K562 (cell line): ENCODE measurements around the gene PCF11. TPM values are rescaled to one million over a fixed set of nuclear protein-coding genes. Genes with fewer than 3 reads are reported as not detected.

ENCODE experiments used
- ATAC-seq: fragments of 200-7000 bp; cut with Tn5 transposase; 3 replicates; pipeline ENCODE4 v1.9.1; 2020; ENCODE audit warnings: moderate library complexity
- BruUV-seq: library from RNA; stranded (reverse); fragments of 400-500 nt; replicated peaks from 2 replicates; lab custom pipeline; 2021; lab: Mats Ljungman, UMichigan
- CTCF ChIA-PET: fragments of 300-600 bp; formaldehyde crosslinking; extraction: SDS; loops from one replicate; lab custom pipeline; 2021; ENCODE audit warnings: low intra/inter-chr PET ratio; lab: Yijun Ruan, JAX
- POLR2A ChIA-PET: fragments of 300-600, 350-650 bp; sonication (Branson Sonifier 250); formaldehyde crosslinking; extraction: SDS; loops from one replicate; lab custom pipeline; 2021; ENCODE audit warnings: antibody characterized with exemption, inconsistent platforms; lab: Yijun Ruan, JAX
- DNase-seq, 4 experiments: peaks; one replicate each; pipeline versions ENCODE4 v3.0.0 to v3.0.0-alpha.2; 2011 to 2018; ENCODE audit warnings: low spot score in 3 of 4, mixed read lengths in 3 of 4; ENCODE audit errors: extremely low read depth in 1 of 4
- FAIRE-seq: peaks from 2 replicates; lab custom pipeline; 2011; peaks lifted over from hg19 to GRCh38; lab: Jason Lieb, UNC
- H2AFZ ChIP-seq: 2 replicates; pipeline ENCODE4 v1.6.0; 2011; ENCODE audit warnings: low read depth, low read length, control low read depth, inconsistent platforms
- H3K27ac ChIP-seq: fragments of 200-600 bp; 3 replicates; pipeline ENCODE4 v1.8.0; 2011; ENCODE audit warnings: low read depth, mild to moderate bottlenecking, control low read depth, inconsistent platforms, low read length, moderate library complexity, mixed read lengths; ENCODE audit errors: extremely low read depth
- H3K27me3 ChIP-seq, 2 experiments: fragments of 300-600 bp in 1 of 2; 2 replicates in 1 of 2; 3 replicates in 1 of 2; pipeline versions ENCODE4 v1.6.0 to v1.8.0; 2011; ENCODE audit warnings: inconsistent platforms in 2 of 2, low read length in 2 of 2, mild to moderate bottlenecking in 1 of 2, mixed read lengths in 1 of 2, moderate library complexity in 1 of 2; ENCODE audit not compliant: control insufficient read depth in 2 of 2, insufficient read depth in 2 of 2
- H3K36me3 ChIP-seq: fragments of 300-600 bp; 3 replicates; pipeline ENCODE4 v1.8.0; 2011; ENCODE audit warnings: mild to moderate bottlenecking, low read length, inconsistent platforms; ENCODE audit not compliant: control insufficient read depth, insufficient read depth
- H3K4me1 ChIP-seq, 2 experiments: fragments of 200-600 bp in 1 of 2; replicated peaks in 1 of 2; 2 replicates in 1 of 2; 3 replicates in 1 of 2; pipeline versions ENCODE4 v1.5.1 to v1.8.0; 2011; ENCODE audit warnings: inconsistent platforms in 2 of 2, low read length in 2 of 2, mild to moderate bottlenecking in 1 of 2, mixed read lengths in 1 of 2, moderate library complexity in 1 of 2; ENCODE audit not compliant: control insufficient read depth in 2 of 2, insufficient read depth in 2 of 2
- H3K4me2 ChIP-seq: 2 replicates; pipeline ENCODE4 v1.6.1; 2011; ENCODE audit warnings: low read length, control low read depth, inconsistent platforms, mixed read lengths; ENCODE audit not compliant: insufficient read depth
- H3K4me3 ChIP-seq: fragments of 200-600 bp; sonication (generic), shearing (Covaris generic); 2 replicates; pipeline ENCODE4 v1.5.1; 2016; ENCODE audit warnings: control low read depth, inconsistent platforms
- H3K79me2 ChIP-seq: fragments of 200-600 bp; 3 replicates; pipeline ENCODE4 v1.8.0; 2011; ENCODE audit warnings: low read length, inconsistent platforms; ENCODE audit not compliant: control insufficient read depth, insufficient read depth
- H3K9ac ChIP-seq, 2 experiments: 2 replicates each; pipeline versions ENCODE4 v1.6.0 to v1.6.1; 2011; ENCODE audit warnings: low read depth in 2 of 2, low read length in 2 of 2, control low read depth in 1 of 2, inconsistent platforms in 1 of 2, mild to moderate bottlenecking in 1 of 2, mixed read lengths in 1 of 2; ENCODE audit not compliant: insufficient read depth in 1 of 2
- H3K9me1 ChIP-seq: one replicate; pipeline ENCODE4 v1.6.0; 2011; ENCODE audit warnings: inconsistent platforms, mild to moderate bottlenecking, low read length, moderate library complexity; ENCODE audit not compliant: control insufficient read depth, insufficient read depth
- H3K9me3 ChIP-seq: replicated peaks from 2 replicates; pipeline ENCODE4 v1.5.1; 2011; ENCODE audit warnings: low read depth, low read length, inconsistent platforms; ENCODE audit not compliant: control insufficient read depth, insufficient read depth
- H4K20me1 ChIP-seq: replicated peaks from 2 replicates; pipeline ENCODE4 v1.6.1; 2011; ENCODE audit warnings: low read length, inconsistent platforms, mixed read lengths; ENCODE audit not compliant: control insufficient read depth, insufficient read depth
- AFF1 ChIP-seq, 2 experiments: fragments of 450-650 bp; IDR thresholded peaks; 2 replicates each; pipeline ENCODE4 v1.6.1; 2018; ENCODE audit warnings: mild to moderate bottlenecking in 2 of 2, low read depth in 1 of 2; ENCODE audit not compliant: partially characterized antibody in 2 of 2
- CBFA2T3 ChIP-seq: fragments of 450-650 bp; IDR thresholded peaks from 2 replicates; pipeline ENCODE4 v1.6.1; 2017
- CBX8 ChIP-seq: fragments of 200-600 bp; sonication (generic); IDR thresholded peaks from 2 replicates; pipeline ENCODE4 v1.6.1; 2012; ENCODE audit warnings: borderline replicate concordance, mixed run types, low read depth, mild to moderate bottlenecking, moderate library complexity, mixed read lengths, low read length, control low read depth, inconsistent platforms; ENCODE audit not compliant: poor library complexity, severe bottlenecking; ENCODE audit errors: extremely low read depth
- ESRRA ChIP-seq: fragments of 450-650 bp; IDR thresholded peaks from 2 replicates; pipeline ENCODE4 v1.6.1; 2014; ENCODE audit warnings: low read depth, mild to moderate bottlenecking, moderate library complexity, borderline replicate concordance
- MIER1 ChIP-seq: fragments of 450-650 bp; IDR thresholded peaks from 2 replicates; pipeline ENCODE4 v1.6.1; 2016; ENCODE audit warnings: antibody characterized with exemption, mild to moderate bottlenecking, low read depth
- PRPF4 ChIP-seq: fragments of 200-400 bp; formaldehyde crosslinking; IDR thresholded peaks from one replicate; pipeline ENCODE4 v1.6.1; 2017; ENCODE audit warnings: low read length, low read depth, mild to moderate bottlenecking; ENCODE audit not compliant: insufficient read depth, poor library complexity, severe bottlenecking
- TCF7 ChIP-seq: sonication (generic); IDR thresholded peaks from 2 replicates; pipeline ENCODE4 v1.6.1; 2016; ENCODE audit warnings: antibody characterized with exemption, borderline replicate concordance
- THAP7 ChIP-seq: fragments of 250-450 bp; sonication (Bioruptor Pico); IDR thresholded peaks from 2 replicates; pipeline ENCODE4 v1.5.0; 2021
- TSC22D4 ChIP-seq: fragments of 450-650 bp; IDR thresholded peaks from 2 replicates; pipeline ENCODE4 v1.6.1; 2016; ENCODE audit warnings: missing genetic modification characterization, missing biosample characterization, control low read depth
- ZSCAN32 ChIP-seq: fragments of 450-650 bp; formaldehyde crosslinking; IDR thresholded peaks from 2 replicates; pipeline ENCODE4 v1.4.0; 2020; ENCODE audit warnings: mild to moderate bottlenecking, moderate library complexity
- WGBS: fragments of 100-300 bp; shearing (Covaris generic); methylation state at CpG from one replicate; pipeline ENCODE4 v1.1.6; 2016; ENCODE audit warnings: low coverage, mixed read lengths; ENCODE audit not compliant: insufficient coverage; ENCODE audit errors: missing lambda C conversion rate; 5-methylcytosine and 5-hydroxymethylcytosine counted together
- in situ Hi-C: fragments of 300-500 bp; cut with MboI; formaldehyde crosslinking; loops from 4 replicates; pipeline ENCODE4 v1.15.0; 2018; ENCODE audit warnings: inconsistent platforms, mixed read lengths
- intact Hi-C: fragments of 100-400 bp; cut with micrococcal nuclease; formaldehyde crosslinking; loops from 2 replicates; pipeline ENCODE4 v1.14.2; 2022
- polyA plus RNA-seq, 8 experiments: library from polyadenylated mRNA; depleted of rRNA in 4 of 8; stranded (reverse) in 5 of 8; unstranded in 3 of 8; fragments of >200 nt; fragmentation: Nextera tagmentation in 2 of 8; fragmentation: Illumina TruSeq in 1 of 8; extraction: Ambion mirVana in 2 of 8; extraction: Trizol in 1 of 8; gene quantifications; 2 replicates each; pipeline versions ENCODE4 v1.2.1 to v1.2.3, GENCODE V29; 2011 to 2014; ENCODE audit warnings: inconsistent platforms in 1 of 8, missing spikeins in 1 of 8
- total RNA-seq, 7 experiments: library from RNA; depleted of rRNA in 6 of 7; stranded (reverse); fragments of >200 nt in 6 of 7; fragmentation: Illumina TruSeq in 2 of 7; extraction: Trizol in 2 of 7; gene quantifications; 2 replicates each; pipeline versions ENCODE4 v1.2.1 to v1.2.3, GENCODE V29; 2011 to 2021; ENCODE audit warnings: low replicate concordance in 1 of 7

Gene PCF11
- total and polyA plus RNA-seq, 9 of the 15 experiments (the other 6 are each of a cell fraction or from before 2014, with no cell fraction given), result 9.3 to 91.6 (median 54.4) TPM

- CTCF ChIA-PET, result no interaction called here
- 65% methylated on average over 5 of the region's 5 CpGs for WGBS
- TF ChIP-seq CBFA2T3 (no peak), ESRRA (no peak), ZSCAN32 (CRISPR knock-in tag) (no peak), AFF1 (IDR thresholded peaks at IDR 0.05; ENCODE audit: low read depth in 1 of 2, partially characterized antibody in 2 of 2) (no peak), THAP7 (CRISPR knock-in tag) (no peak), TCF7 (no peak), MIER1 (no peak), CBX8 (no peak), TSC22D4 (tag) (no peak), PRPF4 (no peak)
These were observed 29.7 kb upstream of the PCF11 start for GRCh38 chr11:83127310-83127637.

More at GRCh38 chr11:83127310-83127637, 29.7 kb upstream of the PCF11 start:
- no peaks in the 10 kb centered on the region for H4K20me1 ChIP-seq
- peaks cover 4 to 5% of the 10 kb centered on the region in 2 experiments; a peak in 1 of 5 replicates for H3K4me1 ChIP-seq
- H2AFZ ChIP-seq, result no peak overlapping the region
- no peak overlapping the region for H3K4me2 ChIP-seq
- no peaks in the 10 kb centered on the region for H3K9me3 ChIP-seq
- no peak for ATAC-seq
- in situ Hi-C loops (no loop called here), intact Hi-C loops (no loop called here)
- H3K9me1 ChIP-seq, result no peaks in the 10 kb centered on the region
- no peak for DNase-seq
- no peak overlapping the region for H3K27ac ChIP-seq
- POLR2A ChIA-PET, result interaction anchor here (0.8 kb wide), 1 partner anchor 9 kb away, joined by 3 read pairs; no protein-coding TSS in a partner anchor
- H3K9ac ChIP-seq, result no peak overlapping the region
- BruUV-seq, result no TSS peak
- H3K36me3 ChIP-seq, result no peaks in the 10 kb centered on the region
- H3K4me3 ChIP-seq, result no peak overlapping the region
- FAIRE-seq, result no peak
- H3K79me2 ChIP-seq, result no peaks in the 10 kb centered on the region
- no peaks in the 10 kb centered on the region for H3K27me3 ChIP-seq
